Osteocyte (in vitro differentiated cells): Measurements from ENCODE around the gene AGXT. TPM values are rescaled to one million over a fixed set of nuclear protein-coding genes. Genes with fewer than 3 reads are reported as not detected.

Experiments used
- DNase-seq: peaks from one replicate; pipeline ENCODE4 v3.0.0; 2021; ENCODE audit warnings: mixed read lengths; ENCODE audit not compliant: unreplicated experiment; ENCODE audit errors: extremely low spot score
- H3K27ac Mint-ChIP-seq: one replicate; pipeline ENCODE4 v1.8.0; 2021; ENCODE audit warnings: mild to moderate bottlenecking, mixed read lengths; ENCODE audit not compliant: unreplicated experiment
- H3K27me3 Mint-ChIP-seq: one replicate; pipeline ENCODE4 v1.8.0; 2021; ENCODE audit warnings: mixed read lengths; ENCODE audit not compliant: unreplicated experiment
- H3K36me3 Mint-ChIP-seq: one replicate; pipeline ENCODE4 v1.8.0; 2021; ENCODE audit warnings: mixed read lengths; ENCODE audit not compliant: unreplicated experiment
- H3K4me1 Mint-ChIP-seq: one replicate; pipeline ENCODE4 v1.8.0; 2021; ENCODE audit warnings: mixed read lengths; ENCODE audit not compliant: unreplicated experiment
- H3K4me3 Mint-ChIP-seq: one replicate; pipeline ENCODE4 v1.8.0; 2021; ENCODE audit warnings: mild to moderate bottlenecking, moderate library complexity, mixed read lengths; ENCODE audit not compliant: unreplicated experiment
- H3K9me3 Mint-ChIP-seq: one replicate; pipeline ENCODE4 v1.8.0; 2021; ENCODE audit warnings: mixed read lengths; ENCODE audit not compliant: unreplicated experiment
- total RNA-seq: library from RNA; stranded (reverse); gene quantifications from 2 replicates; pipeline ENCODE4 v1.2.1, GENCODE V29; 2021
- TF ChIP-seq, protein P1 (sequence below): fragments of 200-600 bp; sonication (generic); IDR thresholded peaks from 2 replicates; pipeline ENCODE4 v1.5.0; 2021; ENCODE audit warnings: antibody characterized with exemption, mild to moderate bottlenecking, moderate library complexity

AGXT gene
- total RNA-seq, 1 donor from 2014 or later: not detected

DNA sequence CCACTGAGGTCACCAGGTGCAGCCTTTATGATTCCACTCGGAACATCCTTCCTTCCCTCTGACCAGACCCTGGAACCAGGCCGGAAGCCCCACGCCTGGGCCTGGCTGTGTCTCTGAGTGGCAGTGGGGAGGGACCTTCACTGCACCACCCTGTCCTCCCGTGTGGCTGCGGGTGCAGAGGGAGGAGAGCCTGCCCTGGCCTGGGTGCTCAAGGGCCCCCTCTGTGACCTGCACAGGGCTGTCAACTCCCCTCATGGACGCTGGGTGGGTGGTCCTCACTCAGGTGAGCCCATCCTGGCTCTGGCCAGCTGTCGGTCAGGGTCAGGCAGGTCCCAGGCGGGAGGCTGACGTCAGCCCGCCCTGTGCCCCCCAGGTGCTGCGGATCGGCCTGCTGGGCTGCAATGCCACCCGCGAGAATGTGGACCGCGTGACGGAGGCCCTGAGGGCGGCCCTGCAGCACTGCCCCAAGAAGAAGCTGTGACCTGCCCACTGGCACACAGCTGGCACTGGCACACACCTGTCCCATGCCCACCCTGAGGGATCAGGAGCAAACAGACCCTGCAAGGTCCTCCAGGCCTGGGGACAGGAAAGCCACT is 9.8 kb downstream of the AGXT start:
- Mint-ChIP-seq H3K27ac (no peak overlapping the region), H3K4me1 (no peaks in the 10 kb centered on the region), H3K4me3 (no peak overlapping the region), H3K27me3 (peaks cover 30% of the 10 kb centered on the region), H3K9me3 (no peaks in the 10 kb centered on the region), H3K36me3 (no peaks in the 10 kb centered on the region)
- TF ChIP-seq, protein P1, sequence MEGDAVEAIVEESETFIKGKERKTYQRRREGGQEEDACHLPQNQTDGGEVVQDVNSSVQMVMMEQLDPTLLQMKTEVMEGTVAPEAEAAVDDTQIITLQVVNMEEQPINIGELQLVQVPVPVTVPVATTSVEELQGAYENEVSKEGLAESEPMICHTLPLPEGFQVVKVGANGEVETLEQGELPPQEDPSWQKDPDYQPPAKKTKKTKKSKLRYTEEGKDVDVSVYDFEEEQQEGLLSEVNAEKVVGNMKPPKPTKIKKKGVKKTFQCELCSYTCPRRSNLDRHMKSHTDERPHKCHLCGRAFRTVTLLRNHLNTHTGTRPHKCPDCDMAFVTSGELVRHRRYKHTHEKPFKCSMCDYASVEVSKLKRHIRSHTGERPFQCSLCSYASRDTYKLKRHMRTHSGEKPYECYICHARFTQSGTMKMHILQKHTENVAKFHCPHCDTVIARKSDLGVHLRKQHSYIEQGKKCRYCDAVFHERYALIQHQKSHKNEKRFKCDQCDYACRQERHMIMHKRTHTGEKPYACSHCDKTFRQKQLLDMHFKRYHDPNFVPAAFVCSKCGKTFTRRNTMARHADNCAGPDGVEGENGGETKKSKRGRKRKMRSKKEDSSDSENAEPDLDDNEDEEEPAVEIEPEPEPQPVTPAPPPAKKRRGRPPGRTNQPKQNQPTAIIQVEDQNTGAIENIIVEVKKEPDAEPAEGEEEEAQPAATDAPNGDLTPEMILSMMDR: no peak
- no peak for DNase-seq

DNA sequence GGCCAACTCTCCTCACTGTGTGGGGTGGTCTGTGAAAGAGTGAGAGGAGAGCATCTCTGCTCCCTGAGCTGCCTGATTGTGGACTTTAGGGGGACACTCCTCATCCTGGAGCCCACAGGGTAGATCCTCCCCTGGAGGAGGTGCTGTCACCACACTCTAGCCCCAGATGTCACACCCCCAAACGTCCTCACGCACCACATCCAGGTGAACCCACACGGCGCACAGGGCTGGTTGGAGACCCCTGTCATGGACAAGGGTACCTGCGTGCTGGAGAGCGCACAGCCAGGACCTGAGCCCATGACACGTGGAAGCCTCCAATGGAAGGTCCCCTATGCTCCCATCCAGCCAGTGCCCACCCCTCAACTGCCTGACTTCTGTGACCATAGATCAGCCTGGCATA is 10.5 kb downstream of the AGXT start:
- peaks cover 31% of the 10 kb centered on the region for H3K27me3 Mint-ChIP-seq
- H3K4me1 Mint-ChIP-seq: no peaks in the 10 kb centered on the region
- H3K36me3 Mint-ChIP-seq: no peaks in the 10 kb centered on the region
- TF ChIP-seq, protein P1: no peak
- H3K4me3 Mint-ChIP-seq: no peak overlapping the region
- no peaks in the 10 kb centered on the region for H3K9me3 Mint-ChIP-seq
- H3K27ac Mint-ChIP-seq: no peak overlapping the region
- DNase-seq: no peak

DNA sequence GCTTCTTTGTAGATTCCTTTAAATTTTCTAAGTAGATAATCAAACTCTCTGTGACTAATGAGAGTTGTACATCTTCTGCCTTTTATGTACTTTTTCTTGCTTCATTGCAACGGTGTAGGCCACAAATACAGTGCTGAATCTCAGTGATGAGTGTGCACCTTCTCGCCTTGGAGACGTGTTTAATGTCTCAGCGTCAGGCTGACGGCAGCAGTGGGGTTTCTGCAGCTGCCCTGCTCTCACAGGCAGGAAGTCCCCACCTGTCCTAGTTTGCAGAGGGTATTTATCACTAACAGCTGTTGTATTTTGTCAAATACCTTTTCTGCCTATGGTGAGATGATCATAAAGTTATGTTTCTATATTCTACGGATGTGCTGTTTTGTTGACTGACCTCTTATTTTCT is 13.3 kb downstream of the AGXT start:
- no peaks in the 10 kb centered on the region for H3K4me1 Mint-ChIP-seq
- H3K27me3 Mint-ChIP-seq: peaks cover 37% of the 10 kb centered on the region
- no peak overlapping the region for H3K27ac Mint-ChIP-seq
- H3K4me3 Mint-ChIP-seq: no peak overlapping the region
- no peaks in the 10 kb centered on the region for H3K36me3 Mint-ChIP-seq
- TF ChIP-seq, protein P1: no peak
- no peak for DNase-seq
- no peaks in the 10 kb centered on the region for H3K9me3 Mint-ChIP-seq

DNA sequence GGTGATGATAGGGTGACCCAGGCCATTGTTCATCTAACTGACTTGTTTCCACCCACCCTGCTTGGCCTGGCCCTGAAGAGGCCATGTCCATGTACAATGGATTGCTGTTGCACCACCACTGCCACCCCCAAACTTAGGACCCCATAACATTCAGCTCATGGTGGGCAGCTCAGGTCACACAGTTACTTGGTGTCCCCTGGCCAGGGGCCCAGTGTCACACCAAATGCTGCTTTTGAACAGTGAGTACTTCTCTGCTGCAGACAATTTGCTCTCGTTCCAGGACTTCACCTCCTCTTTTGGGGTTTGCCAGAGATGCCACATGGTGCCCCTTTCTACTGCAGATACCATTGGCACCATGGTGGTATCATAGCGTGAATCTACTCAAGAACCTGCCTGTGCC is 15.6 kb downstream of the AGXT start:
- no peak for DNase-seq
- TF ChIP-seq, protein P1: no peak
- Mint-ChIP-seq H3K27me3 (peaks cover 37% of the 10 kb centered on the region), H3K27ac (no peak overlapping the region), H3K36me3 (no peaks in the 10 kb centered on the region), H3K4me1 (no peaks in the 10 kb centered on the region), H3K9me3 (no peaks in the 10 kb centered on the region), H3K4me3 (no peak overlapping the region)

DNA sequence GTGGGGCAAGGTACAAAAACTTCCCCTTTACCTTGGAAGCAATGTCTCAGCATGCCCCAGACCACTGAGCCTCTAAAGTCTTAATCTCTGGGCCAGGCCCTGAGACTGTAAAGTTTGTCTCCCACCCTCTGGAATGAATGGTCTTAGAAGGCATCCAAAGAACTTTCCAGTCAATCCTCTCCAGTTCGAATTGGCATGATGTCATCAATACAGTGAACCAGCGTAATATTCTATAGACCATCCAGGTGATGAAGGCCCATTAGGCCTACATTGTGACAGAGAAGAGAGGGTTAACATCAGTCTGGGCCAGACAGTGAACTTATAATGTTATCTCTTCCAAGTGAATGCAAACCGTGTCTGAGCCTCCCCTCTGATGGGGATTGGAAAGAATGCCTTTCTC is 16.1 kb downstream of the AGXT start:
- H3K27ac Mint-ChIP-seq: no peak overlapping the region
- no peaks in the 10 kb centered on the region for H3K36me3 Mint-ChIP-seq
- no peaks in the 10 kb centered on the region for H3K9me3 Mint-ChIP-seq
- H3K4me3 Mint-ChIP-seq: no peak overlapping the region
- DNase-seq: no peak
- H3K27me3 Mint-ChIP-seq: peaks cover 36% of the 10 kb centered on the region
- no peaks in the 10 kb centered on the region for H3K4me1 Mint-ChIP-seq
- TF ChIP-seq, protein P1: no peak
